SK-N-MC (cell line): Measurements from ENCODE around the gene AP1G1.

Experiments
- EZH2 ChIP-seq: fragments of 200-600 bp; sonication (generic); IDR thresholded peaks from one replicate; pipeline ENCODE4 v1.6.1; 2017; ENCODE audit warnings: antibody characterized with exemption
- FOXP2 ChIP-seq: optimal IDR thresholded peaks from 2 replicates; pipeline ENCODE3; 2011; ENCODE audit warnings: mild to moderate bottlenecking, moderate library complexity; ENCODE audit not compliant: insufficient read depth; ENCODE audit errors: extremely low read length, control extremely low read depth
- POLR2AphosphoS5 ChIP-seq: IDR thresholded peaks from 2 replicates; pipeline ENCODE4 v1.6.1; 2012; ENCODE audit warnings: mild to moderate bottlenecking, low read depth, low read length, borderline replicate concordance

- TF ChIP-seq POLR2AphosphoS5, result no peak
- no peak for TF ChIP-seq EZH2
- TF ChIP-seq FOXP2, result no peak
Measured at GRCh38 chr16:71737501-71737900, 71.1 kb downstream of the AP1G1 start.
